Measurements from ENCODE around the gene ZNF213.
"Not testable (repeated sequence)": the region's sequence is repeated elsewhere in the genome, so short reads cannot be mapped to it uniquely, and the experiment has no call there.

ZNF213 gene

GRCh38 chr16:3174618-3175148 lies 39.9 kb downstream of the ZNF213 start:
- Histone ChIP-seq H3K27ac (ENCODE audit: low read depth, low read length, severe bottlenecking) (no peak overlapping the region), H3K9me3 (ENCODE audit: control insufficient read depth, low read length) (no peaks in the 10 kb centered on the region), H3K4me1 (ENCODE audit: control insufficient read depth, insufficient read depth, low read length, poor library complexity, severe bottlenecking) (peaks cover 11% of the 10 kb centered on the region), H3K36me3 (ENCODE audit: control insufficient read depth, insufficient read depth, low read length) (no peaks in the 10 kb centered on the region), H3K4me3 (ENCODE audit: extremely low read depth, insufficient read depth, low read length, poor library complexity, severe bottlenecking) (peak overlapping the region; percentile 30)
- WGBS, 2 experiments (ENCODE audit: insufficient coverage in 2 of 2): 27 to 32% methylated on average over 22 to 28 of the region's 28 CpGs

- WGBS, 2 experiments (ENCODE audit: insufficient coverage in 2 of 2): 3 to 10% methylated on average over 33 to 39 of the region's 39 CpGs
- H3K9me3 ChIP-seq (ENCODE audit: control insufficient read depth, low read length): no peaks in the 10 kb centered on the region
Observed at GRCh38 chr16:3175157-3176093, 40.6 kb downstream of the ZNF213 start.

GRCh38 chr16:3179651-3180050 lies 44.8 kb downstream of the ZNF213 start:
- no peak overlapping the region for H3K4me3 ChIP-seq (ENCODE audit: extremely low read depth, insufficient read depth, low read length, poor library complexity, severe bottlenecking)
- H3K4me1 ChIP-seq (ENCODE audit: control insufficient read depth, insufficient read depth, low read length, poor library complexity, severe bottlenecking): no peaks in the 10 kb centered on the region
- 84 to 85% methylated on average over 7 to 8 of the region's 8 CpGs for WGBS, 2 experiments (ENCODE audit: insufficient coverage in 2 of 2)
- no peaks in the 10 kb centered on the region for H3K36me3 ChIP-seq (ENCODE audit: control insufficient read depth, insufficient read depth, low read length)
- no peaks in the 10 kb centered on the region for H3K9me3 ChIP-seq (ENCODE audit: control insufficient read depth, low read length)
- H3K27ac ChIP-seq (ENCODE audit: low read depth, low read length, severe bottlenecking): no peak overlapping the region

More at GRCh38 chr16:3175157-3176093, 40.6 kb downstream of the ZNF213 start:
- Histone ChIP-seq H3K36me3 (ENCODE audit: control insufficient read depth, insufficient read depth, low read length) (no peaks in the 10 kb centered on the region), H3K4me1 (ENCODE audit: control insufficient read depth, insufficient read depth, low read length, poor library complexity, severe bottlenecking) (peaks cover 11% of the 10 kb centered on the region), H3K4me3 (ENCODE audit: extremely low read depth, insufficient read depth, low read length, poor library complexity, severe bottlenecking) (peak overlapping the region; percentile 30), H3K27ac (ENCODE audit: low read depth, low read length, severe bottlenecking) (no peak overlapping the region)

- Histone ChIP-seq H3K27ac (ENCODE audit: low read depth, low read length, severe bottlenecking) (no peak overlapping the region), H3K9me3 (ENCODE audit: control insufficient read depth, low read length) (no peaks in the 10 kb centered on the region), H3K4me3 (ENCODE audit: extremely low read depth, insufficient read depth, low read length, poor library complexity, severe bottlenecking) (no peak overlapping the region), H3K4me1 (ENCODE audit: control insufficient read depth, insufficient read depth, low read length, poor library complexity, severe bottlenecking) (no peaks in the 10 kb centered on the region), H3K36me3 (ENCODE audit: control insufficient read depth, insufficient read depth, low read length) (no peaks in the 10 kb centered on the region)
- 50 to 61% methylated on average over 16 to 17 of the region's 21 CpGs for WGBS, 2 experiments (ENCODE audit: insufficient coverage in 2 of 2)
Observed at GRCh38 chr16:3180445-3180878, 45.6 kb downstream of the ZNF213 start.

- WGBS, 2 experiments (ENCODE audit: insufficient coverage in 2 of 2): 40 to 47% methylated on average over 4 to 7 of the region's 8 CpGs
Observed at GRCh38 chr16:3182293-3182607, 47.4 kb downstream of the ZNF213 start.

GRCh38 chr16:3182608-3183444 lies 48.0 kb downstream of the ZNF213 start:
- Histone ChIP-seq H3K4me1 (ENCODE audit: control insufficient read depth, insufficient read depth, low read length, poor library complexity, severe bottlenecking) (no peaks in the 10 kb centered on the region), H3K9me3 (ENCODE audit: control insufficient read depth, low read length) (no peaks in the 10 kb centered on the region), H3K4me3 (ENCODE audit: extremely low read depth, insufficient read depth, low read length, poor library complexity, severe bottlenecking) (peak overlapping the region; percentile 61), H3K27ac (ENCODE audit: low read depth, low read length, severe bottlenecking) (no peak overlapping the region), H3K36me3 (ENCODE audit: control insufficient read depth, insufficient read depth, low read length) (no peaks in the 10 kb centered on the region)
- WGBS, 2 experiments (ENCODE audit: insufficient coverage in 2 of 2): 1% methylated on average over 52 to 62 of the region's 72 CpGs

More at GRCh38 chr16:3182293-3182607, 47.4 kb downstream of the ZNF213 start:
- H3K4me1 ChIP-seq (ENCODE audit: control insufficient read depth, insufficient read depth, low read length, poor library complexity, severe bottlenecking); H3K9me3 ChIP-seq (ENCODE audit: control insufficient read depth, low read length); H3K36me3 ChIP-seq (ENCODE audit: control insufficient read depth, insufficient read depth, low read length); H3K27ac ChIP-seq (ENCODE audit: low read depth, low read length, severe bottlenecking): not testable (repeated sequence)
- peak overlapping the region; percentile 61 for H3K4me3 ChIP-seq (ENCODE audit: extremely low read depth, insufficient read depth, low read length, poor library complexity, severe bottlenecking)

- Histone ChIP-seq H3K4me3 (ENCODE audit: extremely low read depth, insufficient read depth, low read length, poor library complexity, severe bottlenecking) (peak overlapping the region; percentile 61), H3K27ac (ENCODE audit: low read depth, low read length, severe bottlenecking) (no peak overlapping the region), H3K4me1 (ENCODE audit: control insufficient read depth, insufficient read depth, low read length, poor library complexity, severe bottlenecking) (no peaks in the 10 kb centered on the region), H3K36me3 (ENCODE audit: control insufficient read depth, insufficient read depth, low read length) (no peaks in the 10 kb centered on the region), H3K9me3 (ENCODE audit: control insufficient read depth, low read length) (no peaks in the 10 kb centered on the region)
- 2% methylated on average over 31 to 37 of the region's 42 CpGs for WGBS, 2 experiments (ENCODE audit: insufficient coverage in 2 of 2)
Observed at GRCh38 chr16:3183445-3184139, 48.8 kb downstream of the ZNF213 start.

- Histone ChIP-seq H3K4me1 (ENCODE audit: control insufficient read depth, insufficient read depth, low read length, poor library complexity, severe bottlenecking) (no peaks in the 10 kb centered on the region), H3K9me3 (ENCODE audit: control insufficient read depth, low read length) (no peaks in the 10 kb centered on the region), H3K27ac (ENCODE audit: low read depth, low read length, severe bottlenecking) (no peak overlapping the region), H3K36me3 (ENCODE audit: control insufficient read depth, insufficient read depth, low read length) (no peaks in the 10 kb centered on the region), H3K4me3 (ENCODE audit: extremely low read depth, insufficient read depth, low read length, poor library complexity, severe bottlenecking) (no peak overlapping the region)
- 85 to 90% methylated on average over 13 to 19 of the region's 23 CpGs for WGBS, 2 experiments (ENCODE audit: insufficient coverage in 2 of 2)
Observed at GRCh38 chr16:3186946-3187690, 52.3 kb downstream of the ZNF213 start.

- Histone ChIP-seq H3K36me3 (ENCODE audit: control insufficient read depth, insufficient read depth, low read length) (no peaks in the 10 kb centered on the region), H3K4me1 (ENCODE audit: control insufficient read depth, insufficient read depth, low read length, poor library complexity, severe bottlenecking) (no peaks in the 10 kb centered on the region), H3K27ac (ENCODE audit: low read depth, low read length, severe bottlenecking) (no peak within 1 kb of the TSS), H3K4me3 (ENCODE audit: extremely low read depth, insufficient read depth, low read length, poor library complexity, severe bottlenecking) (peak within 1 kb of the TSS; percentile 64), H3K9me3 (ENCODE audit: control insufficient read depth, low read length) (no peaks in the 10 kb centered on the region)
- WGBS, 2 experiments (ENCODE audit: insufficient coverage in 2 of 2): 0 to 1% methylated on average over 20 to 37 of the region's 51 CpGs
Observed at GRCh38 chr16:3187798-3188674, 53.2 kb downstream of the ZNF213 start, which contains the start of gene OR1F1. Gene OR1F1 (plus strand): TSS chr16:3188204.

Data from mesodermal cell (in vitro differentiated cells).